HTR-8/SVneo (cell line): Measurements from ENCODE around the gene BCAS1.
"Not testable (repeated sequence)": the region's sequence is repeated elsewhere in the genome, so short reads cannot be mapped to it uniquely, and the experiment has no call there.

ENCODE experiments used
- DNase-seq: peaks from one replicate; pipeline ENCODE4 v3.0.0; 2011; ENCODE audit warnings: low spot score, mixed read lengths; ENCODE audit not compliant: insufficient read length
- FAIRE-seq: peaks from 2 replicates; lab custom pipeline; 2011; peaks lifted over from hg19 to GRCh38; lab: Jason Lieb, UNC

Gene BCAS1

DNA sequence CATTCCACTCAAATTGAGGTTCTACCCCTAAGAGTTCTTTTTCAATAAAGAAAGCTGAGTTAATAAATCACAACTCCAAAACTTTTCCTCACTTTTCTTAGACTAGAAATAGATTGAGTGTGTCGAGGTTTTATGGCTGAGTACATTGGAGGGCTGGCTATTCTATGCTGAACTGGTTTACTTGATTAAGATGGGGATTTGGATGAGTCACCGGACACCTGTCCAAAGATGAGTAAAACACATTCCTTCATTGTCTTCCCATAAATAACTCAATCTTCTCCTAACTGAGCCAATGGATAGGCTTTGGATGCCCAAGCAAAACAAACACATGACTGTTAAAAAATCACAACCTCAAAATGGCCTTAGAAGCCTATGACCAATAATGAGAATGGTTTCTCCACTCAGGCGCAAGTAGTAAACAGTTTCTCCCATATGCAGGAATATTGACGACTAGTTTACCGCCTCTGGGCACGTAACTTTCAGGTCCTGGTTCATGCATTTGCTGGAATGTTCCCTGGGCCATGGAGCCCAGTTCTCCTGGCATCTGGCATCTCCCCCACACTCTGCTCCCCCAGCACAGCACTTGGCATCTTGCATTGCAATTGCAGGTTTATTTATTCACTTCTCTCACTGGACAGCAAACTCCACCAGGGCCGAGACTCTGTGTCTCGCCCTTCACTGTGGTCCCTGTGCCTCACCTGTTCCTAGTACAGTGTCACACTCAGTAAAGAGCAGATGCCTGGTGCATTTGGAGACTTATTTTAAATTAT, 43.9 kb downstream of the BCAS1 start:
- peak; percentile 79 for FAIRE-seq
- no peak for DNase-seq

DNA sequence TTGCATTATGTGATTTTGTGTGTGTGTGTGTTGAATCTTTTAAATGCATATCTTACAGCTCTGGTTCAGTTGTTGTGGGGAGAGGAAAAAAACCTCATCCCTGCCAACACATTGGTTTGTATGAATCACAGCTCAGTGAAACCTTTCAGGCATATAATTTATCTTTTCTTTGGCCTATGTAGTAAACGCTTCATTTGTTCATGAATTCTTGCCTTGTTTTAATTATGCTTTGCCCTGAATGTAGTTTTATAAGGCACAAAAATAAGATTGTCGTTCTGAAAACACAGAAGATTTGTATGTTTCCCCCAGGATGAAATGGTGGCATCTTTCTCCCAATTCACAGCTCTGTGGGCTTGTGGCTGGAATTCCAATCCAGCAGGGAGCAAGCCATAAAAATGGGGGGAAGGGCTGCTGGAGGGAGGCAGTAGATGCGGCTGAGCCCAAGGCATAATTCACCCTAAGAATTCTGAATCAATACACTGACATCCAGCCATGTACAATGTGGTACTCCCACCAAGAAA, 45.1 kb downstream of the BCAS1 start:
- FAIRE-seq: peak; percentile 68
- DNase-seq: no peak

DNA sequence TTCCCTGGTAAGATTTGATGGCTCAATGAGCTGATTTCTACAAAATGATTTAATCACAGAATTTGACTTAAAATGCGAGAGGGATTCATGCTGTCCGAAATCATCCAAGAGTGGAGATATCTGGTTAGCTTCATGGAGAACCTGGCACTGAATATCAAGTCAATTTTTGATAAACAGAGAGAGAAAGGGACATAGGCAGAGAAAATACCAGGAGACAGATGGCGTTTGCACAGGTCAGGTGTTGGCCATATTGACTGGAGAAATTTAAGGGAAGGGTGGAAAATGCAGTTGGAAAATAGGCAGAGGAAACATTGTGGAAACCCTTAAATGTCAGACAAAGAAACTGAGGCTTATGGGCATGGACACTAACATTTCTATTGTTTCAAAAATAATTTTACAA, 47.0 kb downstream of the BCAS1 start:
- no peak for DNase-seq
- FAIRE-seq: no peak

DNA sequence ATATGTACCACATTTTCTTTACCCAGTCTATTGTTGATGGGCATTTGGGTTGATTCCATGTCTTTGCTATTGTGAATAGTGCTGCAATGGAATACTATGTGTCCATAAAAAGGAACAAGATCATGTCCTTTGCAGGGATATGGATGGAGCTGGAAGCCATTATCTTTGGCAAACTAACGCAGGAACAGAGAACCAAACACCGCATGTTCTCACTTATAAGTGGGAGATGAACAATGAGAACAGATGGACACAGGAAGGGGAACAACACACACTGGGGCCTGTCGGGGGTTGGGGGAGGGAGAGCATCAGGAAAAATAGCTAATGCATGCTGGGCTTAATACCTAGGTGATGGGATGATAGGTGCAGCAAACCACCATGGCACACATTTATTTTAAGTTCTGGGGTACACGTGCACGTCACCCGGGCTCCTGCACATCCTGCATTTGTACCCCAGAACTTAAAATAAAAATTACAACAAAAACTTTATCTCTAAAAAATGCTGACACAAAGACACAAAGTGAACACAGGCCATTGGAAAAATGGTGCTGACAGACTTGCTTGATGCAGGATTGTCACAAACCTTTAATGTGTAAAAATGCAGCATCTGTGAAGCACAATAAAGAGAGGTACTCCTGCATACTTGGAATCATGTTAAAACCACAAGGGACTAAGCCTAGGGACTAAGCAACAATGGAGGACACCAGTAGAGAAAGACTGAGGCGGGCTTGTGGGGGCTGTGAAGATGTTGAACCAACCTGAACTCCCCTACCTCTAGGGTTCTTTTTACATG, 48.8 kb downstream of the BCAS1 start:
- DNase-seq (no peak), FAIRE-seq (peak; percentile 48)

DNA sequence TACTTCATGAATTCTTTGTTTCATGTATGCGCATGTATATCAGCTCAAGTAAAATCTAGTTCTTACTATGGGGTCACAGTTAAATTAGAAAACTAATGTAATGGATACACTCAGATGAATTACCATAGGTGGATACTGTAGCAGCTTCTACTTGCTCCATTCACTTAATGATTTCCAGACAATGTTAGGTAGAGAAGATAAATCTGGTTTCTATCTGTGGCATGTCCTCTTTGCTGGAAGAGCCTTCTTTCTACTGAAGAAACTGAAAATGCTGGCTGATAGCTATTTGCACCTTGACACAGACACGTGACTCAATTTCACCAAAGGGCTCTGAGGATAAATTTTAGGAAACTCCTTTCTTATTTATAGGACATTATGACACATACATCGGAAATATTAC, 49.5 kb downstream of the BCAS1 start:
- peak; percentile 58 for FAIRE-seq
- no peak for DNase-seq

DNA sequence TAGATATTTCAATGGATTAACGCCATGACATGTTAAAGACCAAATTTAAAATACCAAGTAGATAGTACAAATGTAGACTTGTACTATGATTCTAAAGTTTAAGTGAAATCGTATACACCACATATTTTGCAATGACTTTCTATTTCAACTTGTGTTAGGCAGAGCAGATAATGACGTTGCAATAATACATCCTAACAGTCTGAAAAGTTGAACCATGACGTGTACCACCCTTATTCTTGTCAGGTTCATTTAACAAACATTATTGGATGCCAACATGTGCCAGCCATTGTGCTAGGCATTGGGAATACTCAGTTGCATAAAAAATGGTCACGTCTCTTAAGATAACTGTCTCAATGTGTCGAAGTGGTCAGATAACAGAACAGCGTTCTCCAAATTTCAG, 50.0 kb downstream of the BCAS1 start:
- DNase-seq: no peak
- FAIRE-seq: no peak

DNA sequence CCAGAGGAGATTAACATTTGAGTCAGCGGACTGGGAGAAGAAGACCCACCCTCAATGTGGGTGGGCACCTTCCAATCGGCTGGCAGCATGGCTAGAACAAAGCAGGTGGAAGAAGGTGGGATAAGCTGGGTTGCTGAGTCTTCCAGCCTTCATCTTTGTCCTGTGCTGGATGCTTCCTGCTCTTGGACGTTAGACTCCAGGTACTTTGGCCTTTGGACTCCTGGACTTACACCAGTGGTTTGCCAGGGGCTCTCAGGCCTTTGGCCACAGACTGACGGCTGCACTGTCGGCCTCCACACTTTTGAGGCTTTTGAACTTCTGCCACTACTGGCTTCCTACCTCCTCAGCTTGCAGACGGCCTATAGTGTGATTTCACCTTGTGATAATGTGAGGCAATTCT, 50.8 kb downstream of the BCAS1 start:
- FAIRE-seq: no peak
- DNase-seq: no peak

DNA sequence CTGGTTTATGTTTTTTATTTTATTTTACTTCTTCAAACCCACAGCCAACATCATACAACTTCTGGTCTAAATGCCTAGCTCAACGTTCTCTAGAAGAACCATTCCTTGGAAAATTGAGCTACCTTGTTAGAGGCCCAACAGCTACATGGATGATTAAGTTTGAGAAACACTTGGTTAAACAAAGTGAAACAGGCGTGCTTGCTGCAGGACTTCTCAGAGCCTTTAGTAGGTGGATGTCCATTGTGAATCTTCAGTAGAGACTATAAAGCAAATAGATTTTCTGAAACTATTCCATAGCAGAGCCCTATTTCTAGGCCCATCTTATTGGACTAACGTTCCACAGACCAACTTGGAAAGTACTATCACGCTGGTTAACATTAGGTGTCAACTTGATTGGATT, 51.3 kb downstream of the BCAS1 start:
- DNase-seq (no peak), FAIRE-seq (no peak)

DNA sequence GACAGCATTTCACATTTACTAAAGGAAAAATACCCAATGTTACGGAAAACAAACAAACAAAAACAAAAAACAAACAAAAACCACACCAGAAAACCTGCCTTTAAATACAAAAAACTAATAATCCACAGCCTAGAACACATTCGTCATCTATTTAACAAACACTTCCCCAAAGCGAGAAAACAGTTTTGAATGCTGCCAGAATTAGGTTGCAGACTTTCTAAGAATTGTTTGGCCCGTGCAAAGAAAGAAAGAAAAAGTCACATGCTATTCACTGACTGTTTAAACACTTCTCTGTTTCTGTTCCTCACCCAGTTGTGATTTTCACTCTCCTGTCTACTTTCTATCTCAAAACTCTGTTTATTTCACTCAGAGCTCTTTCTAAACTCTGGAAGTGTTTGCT, 52.5 kb downstream of the BCAS1 start:
- no peak for DNase-seq
- FAIRE-seq: peak; percentile 88

DNA sequence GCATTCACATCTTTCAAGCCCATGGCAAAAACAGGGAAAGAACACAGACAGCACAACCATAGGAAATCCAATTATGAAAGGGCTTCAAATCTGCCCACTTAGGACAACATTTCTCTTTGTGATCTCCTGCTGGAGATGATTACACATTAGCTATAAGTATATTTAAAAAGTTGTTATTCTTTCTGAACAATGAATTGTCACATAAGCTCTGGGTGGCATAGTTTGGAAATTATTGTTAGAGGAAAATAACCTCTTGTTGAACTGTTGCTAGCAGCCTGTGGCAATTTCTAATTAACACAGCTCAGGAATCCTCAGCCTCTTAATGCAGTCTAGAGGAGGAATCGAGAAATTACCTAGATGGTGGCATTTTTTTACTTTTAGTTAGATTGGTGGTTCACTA, 54.9 kb downstream of the BCAS1 start:
- FAIRE-seq (no peak), DNase-seq (no peak)

DNA sequence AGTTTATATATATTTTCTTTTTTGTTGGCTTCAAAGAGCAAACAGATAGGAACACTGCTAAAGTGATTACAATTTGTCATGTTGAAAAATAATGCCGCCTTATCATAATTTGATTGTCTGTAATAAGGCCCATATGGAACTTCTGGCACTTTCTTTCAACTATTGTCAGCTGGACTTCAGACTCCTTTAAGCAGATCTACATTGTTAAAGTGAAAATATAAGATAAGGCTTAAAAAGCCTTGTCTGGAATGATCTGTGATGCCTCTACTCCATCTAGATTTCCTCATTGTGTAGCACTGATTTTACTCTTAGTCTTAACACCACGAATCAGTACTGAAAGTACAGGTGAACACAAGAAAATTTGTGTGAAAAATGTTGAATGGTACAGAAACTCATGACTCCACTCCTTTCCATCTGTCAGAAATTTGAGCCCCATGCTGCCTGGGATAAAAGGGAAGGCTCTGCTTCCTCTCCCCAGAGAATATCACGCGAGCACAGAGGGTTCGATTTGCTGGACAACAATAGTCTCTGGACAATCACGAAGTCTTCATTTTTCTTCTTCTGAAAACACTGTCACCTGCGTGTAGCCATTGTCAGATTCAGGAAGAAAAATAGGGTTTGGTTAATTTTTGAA, 56.0 kb downstream of the BCAS1 start:
- FAIRE-seq (peak; percentile 52), DNase-seq (no peak)

DNA sequence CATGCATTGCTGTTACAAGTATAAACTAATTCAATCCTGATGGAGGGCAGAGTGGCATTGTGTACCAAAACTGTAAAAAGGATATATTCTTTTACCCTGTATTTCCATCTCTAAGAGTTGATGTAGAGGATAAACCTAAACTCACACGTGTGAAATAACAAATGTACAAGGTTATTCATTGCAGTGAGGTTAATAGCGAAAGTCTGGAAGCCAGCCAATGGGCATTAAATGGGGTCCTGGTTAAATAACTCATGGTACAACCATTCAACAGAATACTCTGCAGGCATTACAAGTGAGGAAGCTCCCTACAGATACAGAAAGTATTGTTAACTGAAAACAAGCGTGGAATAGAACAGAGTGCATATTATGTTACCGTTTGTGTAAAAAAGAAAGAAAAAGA, 56.9 kb downstream of the BCAS1 start:
- no peak for DNase-seq
- FAIRE-seq: peak; percentile 80

DNA sequence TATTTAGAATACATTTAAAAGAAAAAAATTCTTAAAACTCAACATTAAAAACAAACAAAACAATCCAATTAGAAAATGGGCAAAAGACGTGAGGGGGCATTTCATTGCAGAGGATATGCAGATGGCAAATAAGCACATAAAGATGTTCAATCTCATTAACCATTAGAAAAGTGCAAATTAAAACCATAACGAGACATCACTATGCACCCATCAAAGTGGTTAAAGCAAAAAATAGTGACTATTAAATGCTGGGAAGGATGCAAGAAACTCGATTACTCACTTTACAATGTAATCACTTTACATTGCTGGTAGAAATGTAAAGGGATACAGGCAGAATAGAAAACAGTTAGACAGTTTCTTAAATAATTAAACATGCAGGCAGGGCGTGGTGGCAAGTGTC, 59.0 kb downstream of the BCAS1 start:
- peak; percentile 46 for FAIRE-seq
- no peak for DNase-seq

DNA sequence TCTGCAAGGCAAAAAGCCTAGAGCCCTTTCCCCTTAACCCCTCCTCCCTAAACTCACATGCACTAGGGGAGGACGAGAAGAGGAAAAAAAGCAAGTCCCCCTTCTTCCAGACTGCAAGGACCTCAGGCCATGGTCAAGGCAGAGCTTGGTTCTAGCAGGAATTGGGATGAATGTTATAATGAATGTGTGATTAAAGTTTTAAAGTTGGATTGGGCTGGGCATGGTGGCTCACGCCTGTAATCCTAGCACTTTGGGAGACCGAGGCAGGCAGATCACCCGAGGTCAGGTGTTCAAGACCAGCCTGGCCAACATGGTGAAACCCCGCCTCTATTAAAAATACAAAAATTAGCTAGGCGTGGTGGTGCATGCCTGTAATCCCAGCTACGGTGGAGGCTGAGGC, 64.2 kb downstream of the BCAS1 start:
- DNase-seq: not testable (repeated sequence)
- FAIRE-seq: peak; percentile 33

DNA sequence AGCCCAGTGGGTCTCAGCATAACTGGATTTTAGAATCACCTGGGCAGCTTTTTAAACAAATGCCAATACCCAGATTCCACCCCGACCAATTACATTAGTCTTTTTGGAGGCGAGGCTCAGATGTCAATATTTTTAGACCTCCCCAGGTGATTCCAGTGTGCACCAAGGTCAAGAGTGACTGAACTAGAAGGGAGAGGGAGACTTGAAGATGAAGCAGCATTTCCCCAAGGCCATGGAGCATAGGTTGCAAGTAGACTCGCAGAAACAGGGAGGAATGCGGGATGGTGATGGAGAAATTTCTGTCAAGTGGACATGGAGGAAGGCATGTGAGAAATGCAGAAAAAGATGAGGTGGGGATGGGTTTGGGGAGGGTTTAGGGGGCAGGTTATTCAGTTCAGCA, 64.9 kb downstream of the BCAS1 start:
- DNase-seq (no peak), FAIRE-seq (peak; percentile 63)

DNA sequence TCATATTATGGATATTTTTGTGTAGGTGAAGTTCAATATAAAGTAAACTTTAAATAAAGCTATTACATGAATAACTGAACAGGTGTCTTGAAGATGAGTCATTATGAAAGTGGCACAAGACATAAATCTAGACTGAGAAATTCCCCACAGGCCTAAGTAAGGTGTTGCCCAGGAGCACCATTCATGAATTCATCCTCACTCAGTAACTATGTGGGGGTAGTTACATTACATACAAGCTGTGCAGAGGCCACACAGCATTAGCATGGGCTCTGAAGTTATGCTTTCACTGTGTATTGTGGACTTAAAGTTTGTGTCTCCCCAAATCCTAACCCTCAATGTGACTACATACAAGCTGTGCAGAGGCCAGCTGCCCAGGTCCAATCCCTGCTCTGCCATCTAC, 65.9 kb downstream of the BCAS1 start:
- FAIRE-seq: no peak
- no peak for DNase-seq

DNA sequence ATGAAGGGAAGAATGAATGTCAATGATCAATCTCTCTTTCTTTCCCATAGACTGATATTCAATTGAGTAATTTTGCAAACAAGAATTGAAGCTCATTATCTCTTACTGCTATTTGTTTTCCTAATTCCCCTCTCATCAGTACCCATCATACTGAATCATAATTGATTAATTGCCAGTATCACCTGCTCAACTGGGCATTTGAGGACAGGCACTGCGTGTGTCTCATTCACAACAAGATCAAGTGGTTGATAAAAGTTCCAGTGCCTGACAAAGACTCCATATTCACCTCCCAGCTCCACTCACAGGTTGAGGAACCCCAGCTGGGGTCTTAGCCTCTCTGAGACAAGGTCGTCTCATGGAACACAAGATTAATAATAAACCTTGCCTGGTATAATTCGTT, 67.7 kb downstream of the BCAS1 start:
- DNase-seq (no peak), FAIRE-seq (no peak)

DNA sequence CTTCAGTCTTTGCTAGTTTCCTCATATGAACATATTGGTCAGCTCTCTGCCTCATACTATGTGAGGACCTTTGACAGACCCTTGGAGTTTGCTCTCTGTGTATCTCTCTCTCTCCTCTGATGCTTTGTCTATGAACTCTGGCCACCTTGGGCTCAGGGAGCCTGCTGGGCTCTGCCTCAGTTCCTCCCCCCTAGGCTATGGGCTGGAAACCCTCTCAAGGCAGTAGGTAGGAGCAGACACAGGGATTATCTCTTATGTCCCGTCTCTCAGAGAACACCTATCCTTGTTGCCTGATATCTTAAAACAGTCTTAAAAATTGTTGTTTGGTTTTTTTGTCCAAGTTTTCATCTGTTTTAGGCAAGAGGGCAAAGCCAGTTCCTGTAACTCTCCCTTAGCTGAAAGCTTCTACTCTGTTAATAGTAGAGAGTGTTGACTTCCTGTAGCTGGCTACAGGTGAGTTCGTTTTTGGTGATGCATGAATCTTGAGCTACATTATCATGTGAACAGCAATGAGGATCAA, 68.3 kb downstream of the BCAS1 start:
- no peak for DNase-seq
- FAIRE-seq: peak; percentile 72

DNA sequence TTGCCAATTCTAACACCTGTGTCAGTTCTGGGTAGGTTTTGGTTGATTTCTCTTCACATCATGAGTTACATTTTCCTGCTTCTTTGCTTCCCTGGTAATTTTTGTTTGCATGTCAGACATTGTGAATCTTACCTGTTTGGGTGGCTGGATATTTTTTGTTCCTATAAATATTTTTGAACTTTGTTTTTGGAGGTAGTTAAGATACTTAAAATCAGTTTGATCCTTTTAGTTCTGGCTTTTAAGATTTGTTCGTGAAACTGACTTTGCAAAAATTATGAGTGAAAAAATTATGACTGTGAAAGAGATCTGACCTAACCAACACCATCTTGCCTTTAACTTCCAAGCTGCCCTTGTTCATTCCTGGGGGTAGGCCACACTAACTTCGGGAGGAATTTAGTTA, 69.5 kb downstream of the BCAS1 start:
- DNase-seq (no peak), FAIRE-seq (peak; percentile 36)

DNA sequence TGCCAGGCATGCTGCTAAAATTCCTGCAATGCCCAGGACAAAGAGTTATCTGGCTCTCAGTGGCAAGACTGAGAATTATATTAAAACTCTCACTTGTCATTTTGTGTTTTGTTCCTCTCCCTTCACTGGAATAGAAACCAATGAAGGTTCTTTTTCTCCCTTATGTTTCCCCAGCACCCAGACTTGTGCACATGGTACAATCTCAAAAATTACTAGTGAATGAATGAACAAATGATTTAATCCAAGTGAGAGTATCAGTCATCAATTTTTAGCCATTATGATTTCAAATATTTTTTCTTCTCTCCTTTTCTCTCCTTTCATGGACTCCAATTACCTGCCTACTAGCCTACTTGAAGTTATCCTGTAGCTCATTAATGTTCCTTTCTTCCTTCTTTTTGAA, 70.1 kb downstream of the BCAS1 start:
- no peak for FAIRE-seq
- no peak for DNase-seq

DNA sequence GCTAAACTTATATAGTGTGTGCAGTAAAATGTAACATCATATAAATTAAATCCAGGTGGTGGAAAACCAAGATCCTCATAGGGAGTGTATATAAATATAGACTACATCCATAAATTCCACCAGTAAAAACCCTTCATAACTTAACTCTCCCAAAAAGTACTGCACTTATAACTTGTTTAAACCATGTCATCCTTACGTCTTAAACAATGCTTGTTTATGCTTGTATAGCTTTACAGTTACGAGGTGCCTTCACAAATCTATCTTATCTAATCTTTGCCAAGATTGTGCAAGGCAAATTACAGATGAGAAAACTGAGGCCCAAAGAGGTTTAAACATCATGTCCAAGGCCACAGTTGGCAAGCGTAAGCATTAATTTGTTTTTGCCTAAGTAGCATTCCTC, 71.3 kb downstream of the BCAS1 start:
- DNase-seq (no peak), FAIRE-seq (peak; percentile 69)
